Esophagus squamous epithelium (tissue), 5 donors: Measurements from ENCODE around the gene MED15. TPM values are rescaled to one million over a fixed set of nuclear protein-coding genes. Genes with fewer than 3 reads are reported as not detected.
"Not testable (repeated sequence)": the region's sequence is repeated elsewhere in the genome, so short reads cannot be mapped to it uniquely, and the experiment has no call there.

Source experiments
- DNase-seq: peaks from one replicate; lab custom pipeline; 2025; lab: John Stamatoyannopoulos, UW
- H3K27ac ChIP-seq, 4 donors: fragments of 200-600 bp; sonication (generic); one replicate each; pipeline ENCODE4 v1.5.1; 2016 to 2019; ENCODE audit warnings: mild to moderate bottlenecking in 1 of 4
- H3K27me3 ChIP-seq, 4 donors: fragments of 200-600 bp; sonication (generic); 1 replicate in 3 of 4; 2 replicates in 1 of 4; pipeline versions ENCODE4 v1.5.1 to v1.6.0; 2017 to 2021; ENCODE audit warnings: antibody characterized with exemption in 1 of 4
- H3K36me3 ChIP-seq, 3 donors: fragments of 200-600 bp; sonication (generic); one replicate each; pipeline ENCODE4 v1.5.1; 2016 to 2019
- H3K4me1 ChIP-seq, 3 donors: fragments of 200-600 bp; sonication (generic); one replicate each; pipeline ENCODE4 v1.5.1; 2017 to 2019
- H3K4me3 ChIP-seq, 4 donors: fragments of 200-600 bp; sonication (generic); 1 replicate in 3 of 4; 2 replicates in 1 of 4; pipeline ENCODE4 v1.5.1; 2016 to 2019; ENCODE audit warnings: mild to moderate bottlenecking in 2 of 4, moderate library complexity in 1 of 4
- H3K9me3 ChIP-seq, 3 donors: fragments of 200-600 bp; sonication (generic); one replicate each; pipeline ENCODE4 v1.5.1; 2016 to 2019
- CTCF ChIP-seq, 6 experiments: fragments of 450-650 bp in 4 of 6; fragments of 200-600 bp in 2 of 6; sonication (generic) in 2 of 6; IDR thresholded peaks; one replicate each; pipeline ENCODE4 v1.5.1; 2016 to 2019; ENCODE audit warnings: antibody characterized with exemption in 6 of 6, mild to moderate bottlenecking in 4 of 6, moderate library complexity in 4 of 6
- POLR2A ChIP-seq, 4 donors: fragments of 450-650 bp; IDR thresholded peaks; one replicate each; pipeline ENCODE4 v1.6.1; 2017; ENCODE audit warnings: antibody characterized with exemption in 4 of 4, mild to moderate bottlenecking in 4 of 4, moderate library complexity in 3 of 4
- WGBS, 2 donors: methylation state at CpG; one replicate each; pipeline ENCODE4 v1.1.5; 2018; 5-methylcytosine and 5-hydroxymethylcytosine counted together
- intact Hi-C: fragments of 100-400 bp; cut with DNase I; formaldehyde crosslinking; loops from one replicate; pipeline ENCODE4 v1.15.0; 2022
- total RNA-seq, 4 donors: library from RNA; depleted of rRNA; stranded (reverse); fragments of >200 nt; gene quantifications; one replicate each; pipeline ENCODE4 v1.1.0, GENCODE V29; 2016
- donor health status: DM: yes; HTN: yes; CAD: no.

MED15 gene
- total RNA-seq, 4 donors from 2014 or later, result 31.6 to 51.4 (median 46.1) TPM

DNA sequence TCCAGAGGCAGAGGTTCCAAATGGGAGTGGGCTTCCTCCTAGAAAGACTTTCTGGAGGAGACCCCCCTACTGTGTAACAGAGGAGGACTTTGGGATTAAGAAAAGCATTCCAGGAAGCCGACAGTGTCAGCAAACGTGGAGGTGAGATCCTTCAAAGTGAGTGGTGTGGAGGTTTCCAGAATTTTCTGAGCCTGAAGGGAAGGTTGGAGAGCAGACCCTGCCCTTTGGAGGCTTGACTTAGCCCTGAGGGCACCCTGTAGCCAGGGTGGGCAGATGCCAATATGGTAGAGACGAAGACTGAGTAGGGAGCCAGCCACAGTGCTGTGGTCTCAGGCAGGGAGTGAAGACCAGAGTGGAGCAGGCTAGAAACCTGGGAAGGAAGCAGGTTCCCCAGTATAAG is 10.0 kb upstream of the MED15 start:
- no peak overlapping the region for H3K27ac ChIP-seq
- intact Hi-C loops, result loop anchor here (5.0 kb wide), 1 partner anchor 80 kb away; no protein-coding TSS in a partner anchor
- TF ChIP-seq CTCF (IDR thresholded peaks at IDR 0.05) (no peak), POLR2A (IDR thresholded peaks at IDR 0.05) (no peak)

GRCh38 chr22:20498913-20499312 is 8.5 kb upstream of the MED15 start:
- Histone ChIP-seq H3K36me3 (peaks cover 0 to 25% (median 0%) of the 10 kb centered on the region in 3 donors), H3K27ac (no peak overlapping the region), H3K27me3 (no peaks in the 10 kb centered on the region), H3K9me3 (no peaks in the 10 kb centered on the region), H3K4me3 (no peak overlapping the region), H3K4me1 (peaks cover 7 to 35% (median 13%) of the 10 kb centered on the region in 3 donors)
- TF ChIP-seq POLR2A (IDR thresholded peaks at IDR 0.05) (no peak), CTCF (IDR thresholded peaks at IDR 0.05) (no peak)
- 53 to 54% methylated on average over 3 of the region's 3 CpGs for WGBS, 2 donors
- DNase-seq, result no peak
- intact Hi-C loops, result loop anchor here (5.0 kb wide), 1 partner anchor 82 kb away; no protein-coding TSS in a partner anchor

More for the DNA sequence above, 10.0 kb upstream of the MED15 start:
- Histone ChIP-seq H3K9me3 (no peaks in the 10 kb centered on the region), H3K4me1 (peaks cover 6 to 43% (median 19%) of the 10 kb centered on the region in 3 donors), H3K27me3 (no peaks in the 10 kb centered on the region), H3K4me3 (no peak overlapping the region), H3K36me3 (peaks cover 0 to 25% (median 0%) of the 10 kb centered on the region in 3 donors)
- 81 to 93% methylated on average over 3 of the region's 3 CpGs for WGBS, 2 donors
- no peak for DNase-seq

DNA sequence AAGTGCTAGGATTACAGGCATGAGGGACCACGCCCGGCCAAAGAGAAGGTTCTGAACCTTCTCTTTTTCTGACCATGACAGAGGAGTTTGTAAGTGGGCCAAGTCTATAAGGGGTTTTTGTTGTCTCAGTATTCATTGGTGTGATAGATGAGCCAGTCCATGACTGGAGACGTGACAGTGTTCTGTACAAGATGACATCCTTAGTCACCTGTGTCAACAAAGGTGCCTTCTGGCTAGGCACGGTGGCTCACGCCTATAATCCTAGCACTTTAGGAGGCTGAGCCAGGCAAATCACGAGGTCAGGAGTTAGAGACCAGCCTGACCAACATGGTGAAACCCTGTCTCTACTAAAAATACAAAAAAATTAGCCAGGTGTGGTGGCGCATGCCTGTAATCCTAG is 7.6 kb upstream of the MED15 start:
- Histone ChIP-seq H3K36me3 (peaks cover 0 to 25% (median 0%) of the 10 kb centered on the region in 3 donors), H3K4me3 (no peak overlapping the region), H3K9me3 (no peaks in the 10 kb centered on the region), H3K27me3 (no peaks in the 10 kb centered on the region), H3K27ac (no peak overlapping the region), H3K4me1 (peaks cover 5 to 33% (median 11%) of the 10 kb centered on the region in 3 donors)
- intact Hi-C loops, result loop anchor here (5.0 kb wide), 1 partner anchor 82 kb away; no protein-coding TSS in a partner anchor
- no peak for TF ChIP-seq CTCF (IDR thresholded peaks at IDR 0.05)
- no peak for TF ChIP-seq POLR2A (IDR thresholded peaks at IDR 0.05)
- no peak for DNase-seq
- 64 to 75% methylated on average over 5 to 7 of the region's 7 CpGs for WGBS, 2 donors

DNA sequence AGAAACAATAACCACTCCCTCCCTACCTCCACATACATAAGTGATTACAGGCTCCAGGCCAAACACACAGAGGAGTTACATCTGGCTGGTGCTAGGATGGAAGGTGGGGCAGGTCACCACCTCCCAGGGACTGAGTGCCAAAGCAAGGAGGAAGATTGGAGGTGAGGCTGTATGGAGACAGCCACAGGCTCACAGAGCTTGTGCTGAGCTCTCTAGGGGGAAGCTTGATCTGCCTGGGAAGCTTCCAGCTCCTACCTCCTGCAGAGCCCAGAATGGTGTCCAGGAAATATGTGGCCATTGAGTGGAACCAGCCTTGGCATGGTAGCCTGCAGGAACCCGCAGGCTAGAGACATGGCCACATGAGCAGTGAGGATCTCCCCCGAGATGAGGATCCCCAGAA is 3.6 kb upstream of the MED15 start:
- peaks cover 3 to 25% (median 16%) of the 10 kb centered on the region in 3 donors for H3K4me1 ChIP-seq
- intact Hi-C loops, result no loop called here
- no peak for DNase-seq
- no peak overlapping the region for H3K4me3 ChIP-seq
- TF ChIP-seq POLR2A (IDR thresholded peaks at IDR 0.05), result no peak
- TF ChIP-seq CTCF (IDR thresholded peaks at IDR 0.05), result no peak
- no peak overlapping the region for H3K27ac ChIP-seq
- peaks cover 0 to 25% (median 0%) of the 10 kb centered on the region in 3 donors for H3K36me3 ChIP-seq
- no peaks in the 10 kb centered on the region for H3K27me3 ChIP-seq
- H3K9me3 ChIP-seq, result no peaks in the 10 kb centered on the region
- 82 to 93% methylated on average over 2 of the region's 2 CpGs for WGBS, 2 donors

- H3K27me3 ChIP-seq, H3K9me3 ChIP-seq, H3K27ac ChIP-seq, intact Hi-C loops, DNase-seq, H3K4me3 ChIP-seq: not testable (repeated sequence)
- H3K36me3 ChIP-seq, result peaks cover 0 to 23% (median 0%) of the 10 kb centered on the region in 3 donors
- peaks cover 7 to 31% (median 21%) of the 10 kb centered on the region in 3 donors for H3K4me1 ChIP-seq
- WGBS, 2 donors, result 50 to 80% methylated on average over 3 of the region's 5 CpGs
Observed at GRCh38 chr22:20504293-20504922, 3.0 kb upstream of the MED15 start.
